Coronary artery (tissue), 2 donors: ENCODE data around the gene HOXB6.

Experiments used
- DNase-seq: peaks from one replicate; pipeline ENCODE4 v3.0.0-alpha.2; 2017; ENCODE audit warnings: low spot score
- H3K27ac ChIP-seq, 2 donors: fragments of 200-600 bp; sonication (generic); one replicate each; pipeline ENCODE4 v1.5.1; 2016 to 2019
- H3K4me3 ChIP-seq: fragments of 200-600 bp; sonication (generic); 2 replicates; pipeline ENCODE4 v1.5.1; 2016; ENCODE audit warnings: mild to moderate bottlenecking, moderate library complexity
- TF ChIP-seq, protein P1 (sequence below): fragments of 200-600 bp; sonication (generic); IDR thresholded peaks from one replicate; pipeline ENCODE4 v1.5.1; 2019; ENCODE audit warnings: antibody characterized with exemption

HOXB6 gene

DNA sequence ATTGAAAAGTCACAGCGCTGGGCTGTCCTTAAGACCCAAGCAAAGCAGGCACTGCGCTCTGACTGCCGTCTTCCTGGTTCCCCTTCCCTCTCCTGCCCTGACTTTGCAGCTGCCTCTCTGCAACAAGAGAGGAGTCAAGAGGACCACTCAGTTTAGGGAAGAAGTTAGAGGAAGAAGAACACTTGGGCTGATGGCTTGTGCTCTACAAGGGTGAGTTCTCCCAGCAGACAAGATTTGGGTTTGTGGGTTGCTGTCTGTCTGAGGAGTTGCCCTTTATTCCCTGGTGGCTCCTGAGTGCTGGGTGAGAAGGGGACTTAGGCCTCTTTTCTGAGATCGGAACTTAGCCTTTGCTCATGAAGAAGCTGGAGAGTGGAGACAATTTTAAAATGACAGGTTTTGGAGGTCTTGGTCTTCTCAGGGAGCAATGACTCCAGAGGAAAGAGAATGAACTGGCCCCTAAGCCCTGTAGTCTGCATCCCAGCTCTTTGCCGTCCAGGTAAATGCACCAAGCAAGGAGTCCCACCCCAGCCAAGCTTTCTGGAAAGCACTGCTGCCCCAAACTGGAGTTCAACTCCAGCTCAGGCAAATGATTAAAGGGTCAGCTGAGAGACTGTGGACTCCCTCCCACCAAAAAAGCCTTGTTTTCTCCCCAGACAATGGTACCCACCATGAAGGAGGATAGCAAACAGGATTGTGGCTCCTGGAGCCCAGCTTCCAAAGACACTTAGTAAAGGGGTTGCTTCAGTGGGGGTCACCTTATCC lies 24.0 kb upstream of the HOXB6 start:
- Histone ChIP-seq H3K4me3 (no peak overlapping the region), H3K27ac (no peak overlapping the region)
- TF ChIP-seq, protein P1, sequence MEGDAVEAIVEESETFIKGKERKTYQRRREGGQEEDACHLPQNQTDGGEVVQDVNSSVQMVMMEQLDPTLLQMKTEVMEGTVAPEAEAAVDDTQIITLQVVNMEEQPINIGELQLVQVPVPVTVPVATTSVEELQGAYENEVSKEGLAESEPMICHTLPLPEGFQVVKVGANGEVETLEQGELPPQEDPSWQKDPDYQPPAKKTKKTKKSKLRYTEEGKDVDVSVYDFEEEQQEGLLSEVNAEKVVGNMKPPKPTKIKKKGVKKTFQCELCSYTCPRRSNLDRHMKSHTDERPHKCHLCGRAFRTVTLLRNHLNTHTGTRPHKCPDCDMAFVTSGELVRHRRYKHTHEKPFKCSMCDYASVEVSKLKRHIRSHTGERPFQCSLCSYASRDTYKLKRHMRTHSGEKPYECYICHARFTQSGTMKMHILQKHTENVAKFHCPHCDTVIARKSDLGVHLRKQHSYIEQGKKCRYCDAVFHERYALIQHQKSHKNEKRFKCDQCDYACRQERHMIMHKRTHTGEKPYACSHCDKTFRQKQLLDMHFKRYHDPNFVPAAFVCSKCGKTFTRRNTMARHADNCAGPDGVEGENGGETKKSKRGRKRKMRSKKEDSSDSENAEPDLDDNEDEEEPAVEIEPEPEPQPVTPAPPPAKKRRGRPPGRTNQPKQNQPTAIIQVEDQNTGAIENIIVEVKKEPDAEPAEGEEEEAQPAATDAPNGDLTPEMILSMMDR, result no peak
- no peak for DNase-seq

DNA sequence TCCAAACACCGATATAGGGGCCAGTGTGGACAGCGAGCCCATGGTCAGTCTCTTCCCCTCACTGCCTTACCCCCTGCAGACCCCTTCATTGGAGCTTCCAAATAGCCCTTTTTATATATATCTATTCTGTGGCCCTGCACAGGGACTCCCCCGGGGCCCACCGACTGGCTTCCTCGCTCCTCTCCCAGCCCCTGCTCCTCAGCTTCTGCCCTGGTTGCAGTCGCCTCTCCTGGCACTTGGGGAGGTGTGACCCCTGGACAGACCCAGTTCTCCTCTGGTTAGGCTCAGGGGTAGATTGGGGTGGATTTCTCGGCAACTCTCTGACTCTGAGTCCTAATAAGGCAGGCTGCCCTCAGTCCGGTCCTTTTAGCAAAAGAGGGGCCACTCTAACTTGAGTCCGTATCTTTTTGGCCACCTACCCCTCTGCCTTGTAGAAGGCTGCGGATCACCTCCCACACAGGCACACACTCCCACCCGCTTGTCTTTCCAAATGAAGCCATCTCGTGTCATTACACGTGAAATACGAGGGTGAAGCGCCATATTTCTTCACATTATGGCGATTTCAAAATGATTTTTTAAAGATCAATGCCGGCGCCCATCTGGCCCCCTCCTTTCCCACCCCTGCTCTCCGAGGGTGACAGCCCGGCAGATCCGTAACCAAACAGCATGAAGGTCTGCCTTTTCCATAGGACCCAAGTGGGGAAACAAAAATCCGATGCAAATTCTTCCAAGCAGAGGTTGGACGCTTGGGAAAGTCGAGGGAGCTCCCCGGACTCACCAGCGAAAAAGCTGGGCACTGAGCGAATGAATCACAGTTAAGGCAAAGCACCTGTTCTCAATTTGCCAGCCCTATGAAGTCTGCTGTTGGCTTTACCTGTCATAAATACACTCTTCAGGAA lies 23.1 kb upstream of the HOXB6 start:
- Histone ChIP-seq H3K4me3 (no peak overlapping the region), H3K27ac (no peak overlapping the region)
- no peak for DNase-seq
- TF ChIP-seq, protein P1, result no peak

DNA sequence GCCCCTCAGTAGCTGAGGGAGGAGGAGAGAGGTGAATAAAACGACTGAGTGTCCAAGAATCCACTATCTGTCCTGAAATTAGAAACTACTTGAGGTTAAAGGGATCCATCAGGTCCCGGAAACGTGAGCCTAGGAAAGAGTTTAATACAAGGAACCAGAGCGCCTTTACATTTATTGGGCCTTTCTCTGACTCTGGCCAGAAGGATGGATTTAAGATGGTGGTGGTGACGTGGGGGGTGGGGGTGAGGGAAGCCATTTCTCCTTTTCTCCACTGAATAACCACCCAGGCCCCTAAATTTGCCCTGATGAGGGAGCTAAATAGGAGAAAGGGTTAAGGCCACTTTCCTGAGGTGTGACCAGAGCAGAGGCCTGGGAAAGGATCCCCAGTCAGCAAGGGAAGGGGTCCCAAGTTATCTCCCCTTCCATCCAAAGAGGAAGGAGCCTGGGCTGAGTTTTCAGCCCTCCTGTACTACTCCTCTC lies 22.4 kb upstream of the HOXB6 start:
- no peak overlapping the region for H3K27ac ChIP-seq
- H3K4me3 ChIP-seq, result no peak overlapping the region
- no peak for DNase-seq
- TF ChIP-seq, protein P1, result no peak

DNA sequence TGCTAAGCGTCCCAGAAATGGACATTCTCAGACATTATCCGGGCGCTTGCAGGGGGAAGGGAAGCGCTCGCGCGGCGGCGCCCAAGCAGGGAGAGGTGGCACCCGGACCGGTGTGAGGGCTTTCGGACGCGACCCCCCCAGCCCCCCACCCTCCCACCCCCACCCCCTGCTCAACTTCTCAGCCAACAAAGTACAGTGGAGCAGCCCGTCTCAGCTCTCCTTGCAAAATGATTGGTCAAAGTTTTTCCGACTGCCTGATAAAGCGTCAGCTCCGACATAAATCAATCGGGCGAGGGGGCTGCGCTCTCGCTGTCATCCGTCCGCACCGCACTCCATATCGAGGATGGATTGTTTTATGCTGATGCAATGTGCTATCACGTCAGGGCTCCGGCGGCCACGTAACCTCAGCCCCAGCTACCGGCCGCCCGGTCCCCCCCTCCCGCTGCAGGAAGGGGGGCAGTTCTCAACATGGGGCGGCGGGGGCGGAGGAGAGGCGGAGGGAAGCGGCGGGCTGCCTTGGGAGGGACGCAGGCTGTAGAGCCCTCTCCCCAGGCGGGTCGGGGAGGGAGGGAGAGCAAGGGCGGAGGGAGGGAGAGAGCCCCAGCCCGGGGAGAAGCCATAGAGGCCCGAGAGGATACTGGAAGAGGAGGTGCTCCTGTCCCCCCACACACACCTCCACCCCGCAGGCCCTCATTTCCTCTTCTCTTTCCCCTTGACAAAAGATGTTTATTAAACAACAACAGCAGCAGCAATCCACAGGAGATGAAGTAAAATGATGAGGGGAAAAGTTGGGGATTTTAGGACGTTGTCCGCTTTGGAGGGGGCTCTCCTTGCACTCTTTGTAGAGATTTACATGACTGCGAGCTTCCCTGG lies 21.7 kb upstream of the HOXB6 start, which contains the start of gene HOXB9:
Gene HOXB9 (minus strand): TSS at position 114 of the 873 bp plus-strand sequence. CDS start 89 bp downstream, at position 25.
- Histone ChIP-seq H3K4me3 (peak within 1 kb of the TSS; percentile 57), H3K27ac (no peak within 1 kb of the TSS)
- DNase-seq, result no peak
- TF ChIP-seq, protein P1, result no peak

DNA sequence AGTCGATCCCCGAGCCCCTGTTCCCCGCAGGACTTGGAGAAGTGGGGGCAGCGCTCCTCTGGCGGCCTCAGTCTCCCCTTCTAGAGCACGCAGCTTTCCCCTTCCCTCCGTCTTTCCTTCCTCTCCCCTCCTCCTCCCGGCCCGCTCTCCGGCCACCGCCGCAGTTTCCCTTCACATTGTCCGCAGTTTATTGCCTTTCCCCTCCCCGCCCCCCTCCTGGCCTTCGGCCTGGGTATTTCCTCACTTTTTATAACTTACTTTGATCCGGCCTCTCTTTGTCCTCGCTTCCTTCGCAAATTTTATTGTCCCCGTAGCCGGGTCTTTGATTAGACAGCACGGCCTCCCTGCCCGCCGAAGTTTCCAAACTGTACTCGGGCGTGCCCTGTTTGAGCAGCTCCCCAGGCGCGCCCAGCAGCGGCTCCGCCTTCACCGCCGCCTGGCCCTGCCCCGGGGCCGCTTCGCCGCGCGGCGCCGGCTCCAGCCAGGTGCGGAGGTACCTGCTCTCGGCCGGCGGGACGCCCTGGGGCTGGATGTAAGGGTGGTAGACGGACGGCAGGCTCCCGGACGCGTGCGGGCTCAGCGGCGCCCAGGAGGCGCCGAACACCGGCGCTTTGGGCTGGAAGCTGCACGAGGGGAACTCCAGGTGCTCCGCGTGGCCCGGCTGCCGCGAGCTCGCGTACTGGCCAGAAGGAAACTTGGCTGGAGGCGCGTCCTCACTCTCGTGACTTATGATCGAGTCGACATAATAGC lies 20.9 kb upstream of the HOXB6 start:
- H3K4me3 ChIP-seq, result peak overlapping the region; percentile 57

More for the DNA sequence above, 20.9 kb upstream of the HOXB6 start:
- no peak overlapping the region for H3K27ac ChIP-seq
- no peak for DNase-seq
- TF ChIP-seq, protein P1, result no peak
